Activated CD4-positive, alpha-beta T cell treated with anti-CD3 and anti-CD28 coated beads, Interleukin-2, Interleukin-6, amounts not matched to agents 100 ng/mL and 50 ng/mL, durations not matched to agents 16 hours and 8 hours (primary cell): ENCODE data around the gene AIF1L.

Source experiments
- DNase-seq: peaks from one replicate; pipeline ENCODE4 v3.0.0-alpha.2; 2020

AIF1L gene

DNA sequence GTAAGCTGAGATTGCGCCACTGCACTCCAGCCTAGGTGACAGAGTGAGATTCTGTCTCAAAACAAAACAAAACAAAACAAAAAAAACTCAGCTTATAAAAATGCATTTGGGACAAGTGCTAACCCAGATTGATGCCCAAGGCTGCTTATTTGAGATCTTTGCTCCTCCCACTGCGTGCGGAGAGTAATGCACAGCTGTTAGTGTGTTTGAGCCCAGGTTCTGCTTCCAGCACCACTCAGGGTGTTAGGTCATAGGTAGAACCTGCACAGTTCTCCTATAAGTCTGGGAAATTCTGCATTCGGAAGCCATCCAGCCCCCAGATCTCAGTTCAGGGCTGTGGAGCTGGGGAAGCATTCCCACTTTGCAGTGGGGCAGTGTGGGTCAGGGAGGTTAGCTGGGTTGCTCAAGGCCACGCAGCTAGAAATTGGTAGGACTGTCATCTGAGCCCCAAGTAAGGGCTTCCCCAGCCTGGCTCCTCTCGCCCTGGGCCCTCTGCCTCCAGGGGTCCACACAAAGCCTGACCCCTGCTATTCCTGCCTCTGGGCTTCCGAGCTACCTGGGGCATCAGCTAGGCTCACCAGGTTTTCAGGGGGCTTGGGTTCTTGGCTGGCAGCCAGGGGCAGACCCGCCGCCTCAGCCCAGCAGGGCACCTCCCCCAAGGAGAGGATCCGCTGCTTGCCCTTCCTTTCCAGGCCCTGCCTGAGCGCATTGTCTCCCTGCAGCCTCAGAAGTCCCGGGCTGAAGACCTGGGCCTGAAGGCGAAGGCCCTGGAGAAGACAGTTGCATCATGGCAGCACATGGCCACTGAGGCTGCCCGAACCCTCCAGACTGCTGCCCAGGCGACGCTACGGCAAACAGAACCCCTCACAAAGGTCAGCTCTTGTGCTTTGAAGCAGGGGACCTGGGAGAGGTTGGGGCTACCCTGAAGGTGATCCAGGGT, 17.6 kb upstream of the AIF1L start:
- DNase-seq = no peak

DNA sequence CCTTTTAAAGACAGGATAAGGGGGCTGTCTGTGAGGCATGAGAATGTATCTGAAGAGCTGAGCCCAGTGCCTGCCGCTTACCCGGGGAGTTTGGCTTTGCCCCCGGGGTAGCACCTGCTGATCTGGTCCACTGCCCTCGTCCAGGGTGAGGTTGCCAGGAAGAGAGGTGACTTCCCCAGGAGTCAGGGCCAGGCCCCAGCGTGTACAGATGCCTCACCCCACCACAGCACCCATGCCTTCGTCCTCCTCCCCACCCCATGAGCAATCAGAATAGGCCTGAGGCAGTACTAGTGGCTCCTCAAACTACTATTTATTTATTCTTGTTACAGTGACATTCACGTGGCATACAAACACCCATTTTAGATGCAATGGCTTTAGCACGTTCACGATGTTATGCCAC, 15.7 kb upstream of the AIF1L start:
- no peak for DNase-seq

DNA sequence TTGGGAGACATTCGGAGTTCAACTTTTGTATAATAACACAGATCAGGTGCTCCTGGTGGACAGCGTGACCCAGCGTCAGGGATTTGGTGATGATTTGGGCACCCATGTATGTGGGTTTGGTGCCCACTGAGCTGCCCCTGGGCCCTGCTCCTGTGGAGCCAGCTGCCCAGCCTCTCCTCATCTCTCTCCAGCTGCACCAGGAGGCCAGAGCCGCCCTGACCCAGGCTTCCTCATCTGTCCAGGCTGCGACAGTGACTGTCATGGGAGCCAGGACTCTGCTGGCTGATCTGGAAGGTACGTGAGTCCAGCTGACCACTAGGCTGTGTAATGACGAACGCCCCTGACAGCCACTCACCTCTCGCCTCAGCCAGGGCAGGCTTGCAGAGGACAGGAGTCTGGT, 14.5 kb upstream of the AIF1L start:
- DNase-seq = no peak

DNA sequence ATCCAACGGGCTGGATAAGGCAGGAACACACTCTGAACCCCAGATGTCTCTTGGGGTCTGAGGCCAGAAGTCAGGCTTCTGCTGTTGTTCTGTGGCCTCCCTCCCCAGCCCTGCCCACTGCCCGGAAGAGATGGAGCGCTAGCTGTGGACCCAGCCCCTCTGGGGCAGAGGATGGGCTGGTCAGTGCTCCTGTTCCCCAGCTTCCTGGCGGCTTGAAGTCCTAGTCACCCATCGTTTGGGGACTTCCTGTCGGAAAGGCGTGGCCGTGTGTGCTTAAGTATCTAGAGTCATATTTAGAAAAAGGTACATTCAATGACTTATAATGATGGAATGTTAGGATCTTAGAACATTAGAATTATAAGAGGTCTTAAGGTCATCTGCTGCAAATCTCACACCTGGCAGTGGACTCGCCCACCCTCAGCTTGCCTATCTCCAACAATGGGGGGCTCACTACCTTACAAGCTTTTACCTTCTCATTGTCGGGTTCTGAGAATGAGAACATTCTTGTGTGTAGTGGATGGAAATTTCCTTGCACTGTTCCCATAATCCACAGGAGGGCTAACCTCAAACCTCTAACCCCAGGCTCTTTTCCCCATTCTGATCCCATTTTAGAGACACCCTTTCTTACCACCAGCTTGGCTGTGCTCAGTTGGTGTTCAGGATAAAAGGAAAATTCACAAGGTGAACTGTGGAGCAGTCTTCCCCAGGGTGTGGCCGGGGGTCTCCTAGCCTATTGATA, 13.4 kb upstream of the AIF1L start:
- DNase-seq = no peak

DNA sequence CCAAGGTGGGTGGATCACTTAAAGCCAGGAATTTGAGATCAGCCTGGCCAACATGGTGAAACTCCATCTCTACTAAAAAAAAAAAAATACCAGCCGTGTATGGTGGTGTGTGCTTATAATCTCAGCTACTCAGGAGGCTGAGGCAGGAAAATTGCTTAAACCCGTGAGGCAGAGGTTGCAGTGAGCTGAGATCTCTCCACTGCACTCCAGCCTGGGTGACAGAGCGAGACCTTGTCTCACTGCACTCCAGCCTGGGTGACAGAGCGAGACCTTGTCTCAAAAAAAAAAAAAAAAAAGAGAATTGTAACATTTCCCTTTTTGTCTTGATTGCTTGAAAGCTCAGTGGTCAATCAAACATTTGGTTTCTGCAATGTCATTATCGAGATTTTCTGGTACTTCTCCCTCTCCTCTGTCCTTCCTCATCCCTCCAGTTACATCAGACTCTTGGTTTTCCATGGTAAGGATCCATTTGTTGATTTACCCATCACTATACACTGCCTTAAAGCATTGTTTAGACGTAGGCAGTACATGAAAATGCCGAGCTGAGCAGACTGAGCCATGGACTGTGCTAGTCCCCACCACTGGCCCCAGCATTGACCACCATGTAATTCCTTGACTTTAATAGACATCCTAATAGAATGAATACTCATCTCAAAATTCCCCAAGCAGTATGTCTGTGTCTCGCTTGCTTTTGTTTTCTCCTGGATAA, 11.5 kb upstream of the AIF1L start:
- DNase-seq = no peak

DNA sequence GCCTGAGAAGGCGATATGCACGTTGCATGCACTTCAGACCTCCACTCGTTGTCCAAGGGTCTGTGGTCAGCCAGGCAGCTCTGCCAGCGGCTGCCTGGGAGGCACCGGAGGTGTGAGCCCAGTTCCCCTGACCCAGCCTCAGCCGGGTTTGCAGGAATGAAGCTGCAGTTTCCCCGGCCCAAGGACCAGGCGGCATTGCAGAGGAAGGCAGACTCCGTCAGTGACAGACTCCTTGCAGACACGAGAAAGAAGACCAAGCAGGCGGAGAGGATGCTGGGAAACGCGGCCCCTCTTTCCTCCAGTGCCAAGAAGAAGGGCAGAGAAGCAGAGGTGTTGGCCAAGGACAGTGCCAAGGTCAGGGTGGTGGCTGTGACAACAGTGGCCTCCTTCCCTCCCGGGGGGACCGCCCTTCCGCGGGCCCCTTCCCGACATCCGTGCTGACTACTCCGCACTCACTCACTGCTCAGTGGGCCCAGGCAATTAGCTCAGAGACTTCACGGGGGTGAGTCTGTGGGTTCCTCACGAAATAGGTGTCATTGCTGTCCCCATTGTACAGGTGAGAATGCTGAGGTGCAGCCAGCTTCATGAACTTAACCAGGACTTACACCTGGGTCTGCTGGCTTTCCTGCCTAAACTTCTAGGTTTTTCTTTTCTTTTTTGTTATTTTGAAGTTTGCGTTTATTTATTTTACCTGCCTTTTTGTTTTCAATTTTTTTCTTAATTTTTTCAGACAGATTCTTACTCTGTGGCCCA, 10.8 kb upstream of the AIF1L start:
- DNase-seq = no peak

DNA sequence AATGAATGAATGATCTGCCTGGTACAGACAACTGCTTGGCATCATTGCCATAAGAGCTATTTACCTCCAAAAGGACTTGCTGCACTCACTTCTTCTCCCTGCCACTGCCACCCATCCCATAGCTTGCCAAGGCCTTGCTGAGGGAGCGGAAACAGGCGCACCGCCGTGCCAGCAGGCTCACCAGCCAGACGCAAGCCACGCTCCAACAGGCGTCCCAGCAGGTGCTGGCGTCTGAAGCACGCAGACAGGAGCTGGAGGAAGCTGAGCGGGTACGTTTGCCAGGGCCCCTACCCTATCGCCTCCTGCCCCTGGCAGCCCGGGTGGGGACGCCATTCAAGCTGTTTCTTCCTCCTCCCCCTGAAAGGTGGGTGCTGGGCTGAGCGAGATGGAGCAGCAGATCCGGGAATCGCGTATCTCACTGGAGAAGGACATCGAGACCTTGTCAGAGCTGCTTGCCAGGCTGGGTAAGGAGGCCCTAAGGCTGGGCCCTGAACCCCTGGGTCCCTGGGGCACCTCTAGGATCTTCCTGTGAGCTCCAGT, 8.9 kb upstream of the AIF1L start:
- DNase-seq = no peak

DNA sequence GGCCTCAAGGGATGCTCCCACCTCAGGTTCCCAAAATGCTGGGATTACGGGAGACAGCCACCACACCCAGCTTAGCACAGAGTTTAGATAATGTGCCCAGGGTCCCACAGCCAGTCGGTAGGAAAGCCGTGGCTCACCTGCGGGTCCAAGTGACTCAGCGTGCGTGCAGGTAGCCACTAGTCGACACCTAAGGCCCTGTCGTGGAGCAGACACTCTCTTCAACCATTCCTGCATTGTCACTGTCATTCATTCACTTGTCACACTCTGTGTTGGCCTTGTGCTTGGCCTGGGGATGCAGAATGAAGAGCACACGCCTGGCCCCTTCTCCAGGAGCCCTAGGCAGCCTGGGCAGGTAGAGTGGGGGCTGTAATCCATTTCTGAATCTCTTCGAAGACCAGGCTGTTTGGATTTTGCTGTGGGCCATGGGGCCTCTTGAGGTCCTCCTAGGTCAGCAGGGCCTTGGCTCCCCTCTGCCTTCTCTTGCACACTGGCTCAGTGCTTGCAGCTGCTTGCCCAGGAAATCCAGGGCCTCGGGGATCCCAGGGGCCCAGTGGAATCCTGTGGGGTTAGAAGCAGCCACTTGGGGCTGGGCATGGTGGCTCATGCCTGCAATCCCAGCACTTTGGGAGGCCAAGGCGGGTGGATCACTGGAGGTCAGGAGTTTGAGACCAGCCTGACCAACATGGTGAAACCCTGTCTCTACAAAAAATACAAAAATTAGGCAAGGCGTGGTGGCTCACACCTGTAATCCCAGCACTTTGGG, 6.1 kb upstream of the AIF1L start:
- DNase-seq = no peak

DNA sequence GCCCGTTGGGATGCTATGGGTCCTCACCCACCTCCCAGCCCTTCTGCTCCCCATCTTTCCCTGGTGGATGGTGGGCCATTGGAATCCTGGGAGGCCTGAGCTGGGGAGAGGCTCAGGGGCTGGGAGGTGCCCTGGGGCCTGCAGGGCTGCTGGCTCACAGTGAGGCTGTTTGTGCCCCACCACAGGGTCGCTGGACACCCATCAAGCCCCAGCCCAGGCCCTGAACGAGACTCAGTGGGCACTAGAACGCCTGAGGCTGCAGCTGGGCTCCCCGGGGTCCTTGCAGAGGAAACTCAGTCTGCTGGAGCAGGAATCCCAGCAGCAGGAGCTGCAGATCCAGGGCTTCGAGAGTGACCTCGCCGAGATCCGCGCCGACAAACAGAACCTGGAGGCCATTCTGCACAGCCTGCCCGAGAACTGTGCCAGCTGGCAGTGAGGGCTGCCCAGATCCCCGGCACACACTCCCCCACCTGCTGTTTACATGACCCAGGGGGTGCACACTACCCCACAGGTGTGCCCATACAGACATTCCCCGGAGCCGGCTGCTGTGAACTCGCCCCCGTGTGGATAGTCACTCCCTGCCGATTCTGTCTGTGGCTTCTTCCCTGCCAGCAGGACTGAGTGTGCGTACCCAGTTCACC, 4.9 kb upstream of the AIF1L start:
- no peak for DNase-seq

DNA sequence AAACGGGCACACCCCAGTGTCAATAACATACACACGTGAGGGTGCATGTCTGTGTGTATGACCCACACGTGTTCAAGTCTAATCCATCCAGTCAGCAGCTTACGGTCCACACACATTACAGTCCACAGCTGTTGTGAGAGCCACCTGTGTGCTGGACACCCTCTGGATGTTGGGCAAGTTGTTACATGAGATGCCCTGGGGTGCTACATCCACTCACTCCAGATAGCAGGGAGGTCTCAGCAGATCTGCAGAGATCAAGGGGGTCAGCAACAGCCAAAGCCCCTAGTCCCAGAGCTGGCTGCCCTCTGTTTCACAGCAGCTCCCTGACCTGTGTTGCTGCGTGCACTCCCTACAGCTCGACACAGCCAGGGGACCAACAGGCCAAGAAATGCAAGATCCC, 4.3 kb upstream of the AIF1L start:
- DNase-seq = no peak

DNA sequence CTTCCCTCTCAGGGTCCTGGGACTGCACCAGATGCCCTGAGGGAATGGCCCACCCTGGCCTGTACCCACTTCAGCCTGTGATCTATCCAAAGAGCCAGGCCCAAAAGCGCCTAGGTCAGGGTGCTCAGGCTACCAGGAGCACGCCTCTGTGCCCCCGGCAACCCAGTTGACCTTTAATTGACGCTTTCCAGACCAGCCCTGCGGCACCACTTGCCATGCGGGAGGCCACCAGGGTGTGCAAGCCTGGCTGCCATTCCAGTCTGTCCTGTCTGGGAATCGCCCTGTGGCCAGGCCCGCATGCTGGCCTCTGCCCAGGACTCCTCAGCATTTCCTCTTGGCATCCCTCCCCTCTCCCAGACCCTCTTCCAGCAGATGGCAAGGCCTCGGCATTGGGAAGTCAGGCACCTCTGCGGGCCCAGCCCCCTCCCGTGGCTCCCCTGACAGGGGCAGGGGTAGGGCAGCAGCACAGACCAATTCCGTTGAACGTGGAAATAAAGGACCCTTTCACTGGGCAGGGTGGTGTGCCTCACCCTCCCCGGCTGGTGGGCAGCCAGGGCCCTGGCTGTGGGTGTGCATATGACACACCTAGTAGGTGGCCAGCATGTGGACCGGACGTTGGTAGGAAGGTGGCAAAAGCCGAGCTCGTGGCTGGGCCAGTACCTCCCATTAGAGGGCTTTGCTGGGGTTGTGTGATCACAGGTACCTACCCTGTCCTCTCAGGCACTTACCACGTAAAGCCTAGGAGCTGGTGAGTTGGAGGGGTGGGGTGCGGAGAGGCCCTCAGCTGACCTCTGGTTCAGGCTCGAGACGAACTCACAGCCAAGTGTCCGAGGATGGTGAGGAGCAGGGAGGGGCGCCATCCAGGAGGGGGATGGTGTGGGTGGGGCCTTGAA, 3.5 kb upstream of the AIF1L start:
- DNase-seq = no peak

DNA sequence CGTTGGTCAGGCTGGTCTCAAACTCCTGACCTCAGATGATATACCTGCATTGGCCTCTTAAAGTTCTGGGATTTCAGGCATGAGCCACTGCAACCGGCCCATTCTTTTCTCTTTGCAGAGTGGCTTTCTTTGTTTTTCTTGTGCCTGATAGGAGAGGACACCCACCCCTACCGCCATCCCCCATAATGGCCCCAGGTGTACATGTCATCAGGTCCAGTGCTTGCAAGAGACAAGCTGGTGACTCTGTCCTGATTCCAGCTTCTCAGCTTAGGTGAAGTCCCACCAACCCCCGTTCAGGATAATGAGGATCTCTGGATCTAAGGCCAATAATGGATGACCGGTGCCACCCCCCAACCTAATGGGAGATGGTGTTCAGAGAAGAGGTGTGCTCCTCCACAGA, 2.3 kb upstream of the AIF1L start:
- no peak for DNase-seq

DNA sequence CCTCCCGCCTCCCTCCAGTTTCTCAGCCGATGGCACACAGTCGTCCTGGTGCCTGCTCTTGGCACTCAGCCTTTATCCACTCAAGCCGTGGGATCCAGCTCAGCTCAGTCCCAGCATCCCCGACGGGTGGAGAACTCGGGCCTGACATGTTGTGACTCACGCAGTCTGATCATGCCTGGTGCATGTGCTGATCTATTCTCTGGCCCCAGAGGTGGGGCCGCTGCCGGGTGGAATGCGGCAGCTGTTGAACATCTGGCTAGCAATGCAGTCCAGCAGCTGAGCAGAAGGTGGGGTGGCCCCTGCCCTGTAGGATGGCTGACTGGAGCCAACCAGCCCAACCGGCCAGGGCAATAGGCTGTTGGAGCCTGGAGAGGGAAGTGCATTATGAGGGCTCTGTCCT, 1.7 kb upstream of the AIF1L start:
- no peak for DNase-seq

DNA sequence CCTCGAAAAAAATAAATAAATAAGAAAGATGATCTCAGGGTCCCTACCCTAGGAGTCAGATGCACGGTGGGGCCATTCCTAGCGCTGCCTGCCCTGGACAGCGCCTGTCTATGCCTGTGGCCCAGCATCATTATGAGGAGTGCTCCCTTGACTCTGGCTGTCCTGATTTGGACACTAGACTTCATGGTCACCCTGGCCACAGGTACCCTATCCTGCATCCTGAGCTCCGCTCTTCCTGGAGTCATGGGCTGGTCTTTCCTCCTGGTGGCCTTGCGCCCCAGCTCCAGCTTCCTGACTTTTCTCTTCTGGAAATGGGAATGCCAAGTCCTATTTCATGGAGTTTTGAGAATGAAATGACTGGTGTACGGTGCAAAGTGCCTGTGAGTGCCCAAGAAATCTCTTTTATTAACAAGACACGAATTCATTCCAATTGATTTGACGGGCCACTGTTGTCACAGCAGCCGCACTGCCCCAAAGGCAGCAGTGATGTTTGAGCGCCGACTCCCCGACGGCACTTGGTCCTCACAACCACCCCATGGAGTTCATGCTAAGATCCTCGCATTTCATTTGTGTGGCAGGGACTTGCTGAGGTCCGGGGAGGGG, 564 bp upstream of the AIF1L start:
- no peak for DNase-seq

DNA sequence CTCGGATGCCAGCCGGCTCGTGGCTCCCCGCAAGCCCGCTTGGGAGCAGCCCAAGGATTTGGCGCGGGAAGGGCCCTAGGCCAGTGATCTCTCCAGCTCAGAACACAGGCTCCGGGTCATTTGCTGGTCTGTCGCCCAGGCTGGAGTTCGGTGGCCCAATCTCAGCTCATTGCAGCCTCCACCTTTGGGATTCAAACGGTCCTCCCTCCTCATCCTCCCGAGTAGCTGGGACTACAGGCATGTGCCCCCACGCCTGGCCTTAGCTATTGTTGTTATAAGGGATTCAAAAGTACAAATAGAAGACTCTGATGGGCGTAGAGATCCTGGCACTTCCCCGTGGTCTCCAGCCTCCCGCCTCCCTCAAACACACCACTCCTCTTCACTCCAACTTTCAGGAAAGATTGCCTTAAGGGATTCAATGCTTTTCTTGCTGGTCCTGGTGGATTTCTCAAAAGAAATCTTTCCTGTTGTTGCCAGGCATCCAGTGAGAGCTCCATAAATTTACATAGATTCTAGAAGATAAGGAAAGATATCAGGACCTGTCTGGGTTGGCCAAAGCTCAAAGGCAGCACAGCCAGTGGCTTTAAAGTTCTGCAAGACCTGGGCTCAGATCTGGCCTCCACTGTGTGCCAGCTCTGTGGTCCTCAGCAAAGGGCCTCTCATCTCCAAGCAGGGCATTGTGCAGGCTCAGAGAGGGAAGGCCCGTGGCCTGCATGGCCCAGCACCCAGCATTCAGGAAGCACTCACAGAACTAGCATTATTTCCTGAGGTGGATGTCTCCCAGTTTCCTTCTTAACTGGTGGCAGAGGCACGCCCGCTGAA, 1.0 kb downstream of the AIF1L start:
- DNase-seq = no peak

DNA sequence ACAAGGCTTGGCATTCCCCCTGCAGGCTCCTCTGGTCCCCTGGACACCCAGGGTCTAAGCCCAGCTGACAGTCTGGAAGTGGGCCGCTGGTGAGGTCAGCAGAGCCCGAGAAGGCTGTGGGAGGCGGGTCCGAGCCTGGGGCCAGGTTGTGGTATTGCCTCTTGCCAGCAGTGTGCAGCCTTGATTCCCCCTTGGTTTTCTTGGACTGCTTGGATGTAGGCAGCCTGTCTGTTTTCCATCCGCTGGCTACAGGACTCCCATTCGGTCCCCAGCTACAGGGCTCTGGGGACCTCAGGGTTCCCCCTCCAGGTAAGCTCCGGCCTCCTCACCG, 1.6 kb downstream of the AIF1L start:
- no peak for DNase-seq

DNA sequence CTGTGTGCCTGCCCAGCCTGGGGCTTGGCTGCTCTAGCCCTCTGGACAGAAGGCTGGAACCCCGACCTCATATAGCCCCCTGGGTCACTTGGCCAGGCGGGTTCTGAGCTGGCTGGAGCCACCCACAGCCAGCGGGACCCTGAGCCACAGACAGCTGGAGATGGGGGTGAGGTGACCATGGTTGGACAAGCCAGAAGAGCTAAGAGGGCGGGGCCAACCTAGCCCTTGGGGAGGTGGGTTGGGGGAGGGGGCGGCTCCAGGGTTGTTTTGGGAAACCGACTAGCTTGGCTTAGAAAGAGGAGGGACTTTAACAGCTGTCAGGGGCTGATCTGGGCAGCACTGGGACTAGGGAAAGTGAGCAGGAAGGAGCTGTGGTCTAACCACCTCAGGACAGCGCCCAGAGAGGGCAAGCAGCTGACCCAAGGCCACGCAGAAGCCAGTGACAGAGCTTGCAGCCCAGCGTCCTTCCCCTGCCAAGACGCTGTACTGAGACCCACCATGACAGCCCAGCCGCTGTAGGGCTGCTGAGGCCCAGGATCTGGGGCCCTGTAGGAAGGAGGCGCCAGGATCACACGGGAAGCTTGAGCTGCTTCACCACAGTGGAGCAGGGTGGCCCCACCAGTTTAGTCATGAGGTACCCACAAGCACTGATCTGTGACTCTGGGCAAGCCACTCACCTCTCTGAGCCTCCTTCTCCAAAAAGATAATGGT, 2.2 kb downstream of the AIF1L start:
- DNase-seq = no peak

DNA sequence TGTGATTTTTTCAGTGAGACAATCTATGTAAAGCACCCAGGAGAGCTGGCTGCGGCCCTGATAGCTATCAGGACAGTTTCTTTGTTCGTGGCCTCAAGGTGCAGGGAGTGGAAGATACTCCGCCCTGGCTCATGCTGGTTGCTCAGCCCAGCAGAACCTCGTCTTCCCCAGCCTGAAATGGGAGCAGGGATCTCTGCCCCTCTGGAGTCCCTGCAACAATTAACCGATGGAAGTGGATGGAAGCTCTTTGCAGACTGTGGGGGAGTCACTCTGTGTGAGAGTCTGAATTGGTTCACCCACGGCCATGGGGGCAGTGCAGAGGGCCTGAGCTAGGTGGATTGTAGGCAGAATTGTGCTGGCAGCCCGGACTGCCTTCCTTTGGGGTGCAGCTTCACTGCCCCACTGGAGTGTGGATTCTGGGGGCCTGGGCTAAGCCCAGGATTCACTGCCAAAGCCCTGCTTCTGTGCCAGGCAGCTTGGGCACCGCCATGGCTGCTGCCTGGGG, 2.8 kb downstream of the AIF1L start:
- no peak for DNase-seq
